ENCODE data around the gene MAP1A.

Gene MAP1A

DNA sequence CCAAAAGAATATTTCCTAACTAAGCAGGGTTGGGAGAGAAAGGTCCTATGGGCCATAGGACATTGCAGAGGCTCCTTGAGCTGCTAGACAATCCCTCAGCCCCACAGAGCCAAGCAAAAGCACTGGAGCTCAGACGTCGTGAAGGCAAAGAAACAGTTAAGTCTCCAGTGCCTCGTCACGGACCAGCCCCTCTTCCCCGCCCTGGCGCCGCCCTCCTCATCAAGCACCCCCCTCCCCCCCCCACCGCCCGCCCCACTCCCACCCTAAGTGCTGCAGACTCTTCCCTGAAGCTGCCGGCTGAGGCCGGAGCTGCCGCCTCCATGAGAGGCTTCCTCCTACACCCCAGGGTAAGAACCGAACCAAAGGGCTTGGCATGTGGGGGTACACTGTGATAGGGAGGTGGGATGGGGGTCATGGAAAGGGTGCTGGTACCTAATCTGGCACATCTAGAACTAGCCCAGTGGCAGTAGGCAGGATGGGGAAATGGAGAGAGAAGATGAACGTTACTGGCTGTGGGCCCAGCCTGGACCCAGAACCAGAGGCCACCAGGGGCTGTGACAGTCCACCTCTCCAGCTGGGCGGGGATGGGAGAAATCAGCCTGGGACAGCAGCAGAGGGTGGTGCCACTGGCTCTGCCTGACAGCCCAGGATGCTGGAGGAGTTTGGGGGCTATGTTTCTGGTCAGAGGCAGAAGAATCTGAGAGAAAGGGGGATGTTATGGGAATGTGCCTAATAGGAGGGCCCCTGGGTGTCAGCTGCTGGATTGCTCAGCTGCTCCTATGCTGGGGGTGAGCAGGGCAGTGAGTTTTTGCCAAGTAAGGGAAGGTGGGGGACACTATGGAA lies at the start of gene MAP1A:
MAP1A (plus strand) TSS at position 255 of the 843 bp plus-strand sequence. CDS start 3,866 bp downstream, outside the sequence.
- TF ChIP-seq POLR2A (IDR thresholded peaks at IDR 0.05; ENCODE audit: low read length) (no peak), GATA1 (IDR thresholded peaks at IDR 0.05; ENCODE audit: low read depth, low read length) (no peak)
- DNase-seq, result peak; percentile 67 to 75

DNA sequence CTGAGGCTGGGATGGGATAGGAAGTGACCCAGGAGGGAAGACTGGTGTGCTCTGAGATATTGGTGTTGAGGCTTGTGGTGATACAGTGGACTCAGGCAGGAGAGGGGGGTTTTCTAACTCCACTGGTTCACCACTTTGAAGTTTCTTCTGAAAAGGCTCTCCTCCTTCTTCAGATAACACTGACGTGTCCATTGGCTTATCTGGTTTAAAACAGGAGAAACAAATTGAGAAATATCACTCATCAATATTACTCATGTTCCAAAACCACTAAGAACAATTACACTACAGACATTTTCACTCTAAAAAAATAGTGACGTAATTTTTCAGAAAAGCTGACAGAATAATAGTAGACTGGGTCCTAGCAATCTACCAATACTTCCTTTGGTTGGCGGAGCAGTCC lies 47.5 kb upstream of the MAP1A start:
- TF ChIP-seq POLR2A (IDR thresholded peaks at IDR 0.05; ENCODE audit: low read length), result no peak
- no peak for TF ChIP-seq GATA1 (IDR thresholded peaks at IDR 0.05; ENCODE audit: low read depth, low read length)
- peak; percentile 9 to 24 for DNase-seq

DNA sequence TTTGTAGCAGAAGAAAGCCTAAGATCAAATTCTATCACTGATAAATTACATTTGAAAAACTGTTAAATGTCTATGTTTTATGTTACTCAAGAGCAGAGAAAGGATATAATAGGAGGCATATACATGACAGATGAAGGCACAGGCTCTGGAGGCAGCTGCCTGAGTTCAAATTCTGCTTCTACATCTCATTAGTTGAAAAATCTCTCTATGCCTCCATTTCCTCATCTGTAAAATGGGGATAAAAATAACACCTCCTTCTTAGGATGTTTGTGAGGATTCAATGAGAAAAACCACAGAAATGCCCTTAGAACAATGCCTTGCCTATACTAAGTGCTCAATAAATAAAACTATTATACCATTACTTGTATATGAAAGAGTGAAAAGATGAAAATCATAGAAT lies 45.4 kb upstream of the MAP1A start:
- no peak for DNase-seq
- TF ChIP-seq POLR2A (IDR thresholded peaks at IDR 0.05; ENCODE audit: low read length), result no peak
- TF ChIP-seq GATA1 (IDR thresholded peaks at IDR 0.05; ENCODE audit: low read depth, low read length), result no peak

DNA sequence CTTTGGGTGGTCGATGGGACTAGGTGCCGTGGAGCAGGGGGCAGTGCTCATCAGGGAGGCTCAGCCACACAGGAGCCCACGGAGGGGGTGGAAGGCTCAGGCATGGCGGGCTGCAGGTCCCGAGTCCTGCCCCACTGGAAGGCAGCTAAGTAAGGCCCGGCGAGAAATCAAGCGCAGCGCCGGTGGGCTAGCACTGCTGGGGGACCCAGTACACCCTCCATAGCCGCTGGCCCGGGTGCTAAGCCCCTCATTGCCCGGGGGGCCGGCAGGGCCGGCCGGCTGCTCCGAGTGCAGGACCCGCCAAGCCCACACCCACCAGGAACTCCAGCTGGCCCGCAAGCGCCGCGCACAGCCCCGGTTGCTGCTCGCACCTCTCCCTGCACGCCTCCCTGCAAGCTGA lies 43.5 kb upstream of the MAP1A start:
- DNase-seq, result no peak
- TF ChIP-seq GATA1 (IDR thresholded peaks at IDR 0.05; ENCODE audit: low read depth, low read length) (no peak), POLR2A (IDR thresholded peaks at IDR 0.05; ENCODE audit: low read length) (no peak)

DNA sequence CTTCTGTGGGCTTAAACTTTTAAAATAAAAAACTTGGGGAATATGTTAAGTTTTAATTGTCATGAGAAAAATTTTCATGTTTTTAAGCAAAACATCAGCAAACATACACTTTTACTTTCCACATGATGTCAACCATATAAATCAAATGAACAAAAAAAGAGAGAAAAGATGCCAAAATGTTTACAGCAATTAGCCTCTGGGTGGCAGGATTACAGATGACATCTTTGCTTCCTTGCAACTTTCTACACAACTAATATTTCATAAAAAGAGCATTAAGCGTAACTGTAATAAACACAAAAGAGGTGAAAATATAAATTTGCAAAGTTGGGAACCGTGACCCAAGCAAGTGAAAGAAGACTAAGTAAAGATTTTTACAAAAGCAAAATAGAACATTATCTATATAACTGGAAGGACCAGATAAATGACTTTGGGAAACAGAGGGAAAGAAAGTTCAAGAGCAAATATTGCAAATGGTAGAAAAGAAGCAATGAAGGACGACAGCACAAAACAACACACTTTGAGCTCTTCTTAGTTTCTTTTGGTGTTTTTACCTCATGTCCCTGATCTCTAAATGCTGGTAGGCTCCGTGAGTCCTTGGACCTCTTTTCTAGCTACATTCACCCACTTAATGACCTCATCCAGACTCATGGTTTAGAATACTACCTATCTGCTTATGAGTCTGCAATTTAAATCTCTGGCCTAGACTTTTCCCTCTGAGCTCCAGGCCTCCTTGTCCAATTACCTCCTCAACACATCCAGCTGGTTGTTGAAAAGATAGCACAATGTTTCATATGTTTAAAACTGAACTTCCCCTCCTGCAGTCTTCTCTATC lies 33.9 kb upstream of the MAP1A start:
- TF ChIP-seq POLR2A (IDR thresholded peaks at IDR 0.05; ENCODE audit: low read length) (no peak), GATA1 (IDR thresholded peaks at IDR 0.05; ENCODE audit: low read depth, low read length) (no peak)
- peak; percentile 32 to 61 for DNase-seq

DNA sequence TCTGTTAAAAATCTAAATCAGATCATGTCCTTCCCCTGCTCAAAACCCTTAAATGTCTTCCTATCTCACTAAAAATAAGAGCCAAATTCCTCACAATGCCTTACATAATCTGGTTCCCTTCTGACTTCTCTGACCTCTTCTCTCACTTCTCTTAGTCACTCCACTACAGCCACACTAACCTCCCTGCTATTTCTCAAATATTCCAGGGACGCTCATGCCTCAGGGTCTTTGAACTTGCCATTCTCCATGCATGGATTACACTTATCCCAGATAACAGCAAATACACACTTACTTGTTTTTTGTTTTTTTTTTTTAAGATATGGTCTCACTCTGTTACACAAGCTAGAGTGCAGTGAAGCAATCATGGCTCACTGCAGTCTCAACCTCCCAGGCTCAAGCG lies 33.0 kb upstream of the MAP1A start:
- TF ChIP-seq GATA1 (IDR thresholded peaks at IDR 0.05; ENCODE audit: low read depth, low read length) (no peak), POLR2A (IDR thresholded peaks at IDR 0.05; ENCODE audit: low read length) (no peak)
- peak in 1 of 2 experiments; percentile 34 for DNase-seq

DNA sequence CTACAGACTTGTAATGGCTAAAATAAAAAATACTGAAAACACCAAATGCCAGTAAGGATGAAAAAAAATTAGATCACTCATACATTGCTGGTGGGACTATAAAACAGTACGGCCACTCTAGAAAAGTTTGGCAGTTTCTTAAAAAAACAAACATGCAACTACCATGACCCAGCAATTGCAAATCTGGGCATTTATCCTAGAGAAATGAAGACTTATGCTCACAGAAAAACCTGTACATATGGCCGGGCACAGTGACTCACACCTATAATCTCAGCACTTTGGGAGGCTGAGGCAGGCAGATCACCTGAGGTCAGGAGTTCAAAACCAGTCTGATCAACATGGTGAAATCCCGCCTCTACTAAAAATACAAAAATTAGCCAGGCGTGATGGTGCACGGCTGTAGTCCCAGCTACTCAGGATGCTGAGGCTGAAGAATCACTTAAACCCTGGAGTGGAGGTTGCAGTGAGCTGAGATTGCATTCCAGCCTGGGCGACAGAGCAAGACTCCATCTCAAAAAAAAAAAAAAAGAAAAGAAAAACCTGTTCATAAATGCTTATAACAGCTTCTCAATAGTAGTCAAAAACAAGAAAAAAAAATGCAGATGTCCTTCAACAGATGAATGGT lies 30.0 kb upstream of the MAP1A start:
- DNase-seq, result no peak
- TF ChIP-seq POLR2A (IDR thresholded peaks at IDR 0.05; ENCODE audit: low read length), result no peak
- no peak for TF ChIP-seq GATA1 (IDR thresholded peaks at IDR 0.05; ENCODE audit: low read depth, low read length)

DNA sequence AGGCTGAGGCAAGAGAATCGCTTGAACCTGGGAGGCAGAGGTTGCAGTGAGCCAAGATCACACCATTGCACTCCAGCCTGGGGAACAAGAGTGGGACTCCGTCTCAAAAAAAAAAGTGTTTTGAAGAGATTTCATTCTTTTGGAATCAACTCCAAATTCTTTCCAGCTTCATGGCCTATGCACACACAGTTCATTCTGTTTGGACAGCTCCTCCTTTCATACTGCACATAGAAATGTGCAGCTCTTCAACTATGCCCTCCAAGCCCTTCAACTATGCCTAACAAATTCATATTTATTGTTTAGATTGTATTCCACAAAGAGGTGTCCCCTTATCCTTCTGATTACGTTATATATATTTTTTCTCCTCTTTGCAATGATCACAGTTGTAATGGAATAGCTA lies 28.6 kb upstream of the MAP1A start:
- DNase-seq, result no peak
- TF ChIP-seq GATA1 (IDR thresholded peaks at IDR 0.05; ENCODE audit: low read depth, low read length) (no peak), POLR2A (IDR thresholded peaks at IDR 0.05; ENCODE audit: low read length) (no peak)

DNA sequence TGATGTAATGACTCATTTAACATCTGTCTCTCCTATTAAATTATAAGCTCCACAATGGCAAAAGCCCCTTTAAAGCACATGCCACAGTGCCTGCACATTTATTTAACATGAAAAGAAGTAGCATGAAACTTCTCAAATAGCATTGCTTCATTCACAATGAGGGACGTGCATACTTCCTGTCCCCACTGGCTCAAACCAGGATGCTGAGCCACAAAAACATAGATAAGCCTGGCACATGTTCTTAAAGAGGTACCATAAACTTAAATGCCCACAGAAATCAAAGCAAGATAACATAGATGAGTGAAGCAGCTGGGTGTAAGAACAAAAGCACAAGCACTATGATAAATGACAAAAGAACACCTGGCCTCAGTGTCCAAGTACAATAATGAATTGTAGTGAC lies 28.2 kb upstream of the MAP1A start:
- DNase-seq, result no peak

DNA sequence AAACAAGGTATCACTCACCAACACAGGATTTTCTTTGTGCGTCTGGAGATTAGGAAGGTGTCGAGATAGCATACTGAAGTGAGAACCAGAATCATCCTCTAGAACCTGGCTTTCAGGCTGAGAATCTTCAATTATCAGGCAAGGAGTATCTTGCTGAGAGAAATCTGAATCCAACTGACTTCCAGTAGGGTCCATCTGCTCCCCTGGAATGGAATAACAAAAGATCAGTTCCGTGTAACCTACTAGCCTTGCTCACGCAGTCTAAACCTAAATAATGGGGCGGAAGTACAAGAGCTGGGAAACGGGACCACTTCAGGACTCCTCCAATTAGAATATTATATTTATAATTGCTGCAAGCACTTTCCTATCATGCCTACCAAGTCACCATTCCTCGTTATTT lies 25.1 kb upstream of the MAP1A start:
- TF ChIP-seq GATA1 (IDR thresholded peaks at IDR 0.05; ENCODE audit: low read depth, low read length), result no peak
- no peak for TF ChIP-seq POLR2A (IDR thresholded peaks at IDR 0.05; ENCODE audit: low read length)
- DNase-seq, result no peak

More for the DNA sequence above, 28.2 kb upstream of the MAP1A start:
- TF ChIP-seq GATA1 (IDR thresholded peaks at IDR 0.05; ENCODE audit: low read depth, low read length) (no peak), POLR2A (IDR thresholded peaks at IDR 0.05; ENCODE audit: low read length) (no peak)

DNA sequence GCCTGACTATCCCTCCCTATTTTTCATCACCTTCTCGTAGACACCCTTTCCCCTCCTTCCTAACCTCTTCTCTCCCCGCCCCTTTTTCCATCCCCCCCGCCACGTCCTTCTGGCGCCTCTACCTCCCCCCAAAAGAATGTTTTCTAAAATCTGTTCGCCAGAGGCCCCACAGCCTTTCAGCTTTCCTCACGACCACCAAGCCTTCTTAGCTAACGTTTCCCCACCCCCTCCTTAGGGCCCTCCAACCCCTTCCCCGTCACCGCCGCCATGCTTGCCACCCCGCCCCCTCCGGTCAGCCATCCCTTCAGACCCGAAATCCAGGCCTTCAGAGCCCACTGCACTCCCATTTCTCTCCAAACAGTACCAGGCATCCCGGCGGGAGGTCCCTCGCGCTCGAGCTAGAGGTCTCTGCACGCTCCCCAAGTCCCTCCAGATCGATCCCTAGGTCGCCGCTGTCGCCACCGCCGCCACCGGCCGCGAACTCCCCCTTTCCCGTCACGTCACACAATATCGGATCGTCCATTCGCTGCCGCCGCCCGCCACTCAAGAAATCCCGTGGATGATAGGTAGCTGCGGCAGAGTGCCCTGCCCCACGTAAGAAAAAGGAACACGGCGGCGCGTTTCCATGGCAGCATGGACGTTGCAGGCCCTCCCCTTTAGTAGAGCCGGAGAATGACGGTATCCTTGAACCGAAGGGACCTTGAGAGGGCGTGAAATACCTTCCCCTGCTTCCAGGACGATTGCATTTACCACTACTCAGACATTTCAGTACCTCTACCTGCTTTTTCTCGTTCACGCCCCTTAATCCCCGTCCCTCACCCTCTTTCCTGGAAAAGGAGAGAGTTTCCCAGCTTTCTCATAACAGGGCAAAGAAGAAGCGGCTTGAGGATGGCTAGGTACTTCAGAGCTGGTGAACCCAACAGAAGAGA lies 24.5 kb upstream of the MAP1A start, which contains the start of gene TP53BP1:
TP53BP1 (minus strand) TSS at position 484 of the 929 bp plus-strand sequence; CDS start at position 371, 113 bp downstream.
- peak; percentile 50 for TF ChIP-seq POLR2A (IDR thresholded peaks at IDR 0.05; ENCODE audit: low read length)
- no peak for TF ChIP-seq GATA1 (IDR thresholded peaks at IDR 0.05; ENCODE audit: low read depth, low read length)
- DNase-seq, result peak; percentile 94 to 97

DNA sequence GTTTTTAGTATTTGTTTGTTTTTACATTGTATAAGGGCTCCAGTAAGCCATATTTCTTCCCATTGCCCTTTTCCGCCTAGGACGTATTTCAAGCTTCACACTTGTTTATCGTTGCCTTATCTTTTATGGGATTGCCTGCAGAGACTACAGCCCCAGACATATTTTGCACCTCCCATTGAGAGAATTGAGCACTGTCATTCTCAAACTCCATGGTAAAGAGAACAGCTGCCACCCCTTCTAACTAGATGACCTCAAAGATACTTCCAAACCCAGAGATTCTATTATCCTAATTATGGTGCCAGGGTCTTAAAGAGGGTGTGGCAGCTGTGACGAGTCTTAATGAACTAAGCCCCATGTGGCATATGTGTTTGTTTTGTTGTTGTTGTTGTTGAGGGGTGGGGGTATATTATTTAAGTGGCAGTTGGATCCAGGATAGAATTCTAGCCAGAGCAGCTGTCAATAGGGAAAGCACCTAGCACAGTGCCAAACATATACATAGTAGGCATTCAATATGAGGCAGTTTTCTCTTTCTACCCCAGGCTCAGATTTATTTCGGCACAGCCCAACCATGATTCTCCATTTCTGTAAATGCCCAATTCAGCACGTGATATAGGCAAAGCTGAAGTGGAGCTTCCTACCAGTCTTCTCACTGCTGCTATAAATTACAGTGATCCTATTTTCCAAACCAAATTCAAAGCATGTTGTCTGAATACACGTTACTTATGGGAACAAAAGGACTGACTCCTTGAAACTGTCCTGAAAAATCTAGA lies 23.5 kb upstream of the MAP1A start:
- DNase-seq, result peak; percentile 19 to 53
- TF ChIP-seq POLR2A (IDR thresholded peaks at IDR 0.05; ENCODE audit: low read length) (no peak), GATA1 (IDR thresholded peaks at IDR 0.05; ENCODE audit: low read depth, low read length) (no peak)

All from erythroblast (primary cell).